ENCODE data around the gene ZNF141.

Gene ZNF141

GRCh38 chr4:338759-339097, 1.1 kb downstream of the ZNF141 start:
- TF ChIP-seq POLR2AphosphoS5 (IDR thresholded peaks at IDR 0.05; ENCODE audit: low read depth, low read length) (no peak), SIN3A (IDR thresholded peaks at IDR 0.05; ENCODE audit: borderline replicate concordance, insufficient read depth, low read length) (no peak), FOXP2 (optimal IDR thresholded peaks at IDR 0.05; ENCODE audit: borderline replicate concordance, extremely low read depth, extremely low read length, insufficient read depth) (no peak), TAF1 (IDR thresholded peaks at IDR 0.05; ENCODE audit: borderline replicate concordance, insufficient read depth, low read length) (no peak), REST (IDR thresholded peaks at IDR 0.05; ENCODE audit: insufficient read depth in 1 of 2, low read depth in 2 of 2, low read length in 2 of 2) (no peak)

GRCh38 chr4:340011-340410, 2.4 kb downstream of the ZNF141 start:
- TF ChIP-seq FOXP2 (optimal IDR thresholded peaks at IDR 0.05; ENCODE audit: borderline replicate concordance, extremely low read depth, extremely low read length, insufficient read depth) (no peak), POLR2AphosphoS5 (IDR thresholded peaks at IDR 0.05; ENCODE audit: low read depth, low read length) (no peak), REST (IDR thresholded peaks at IDR 0.05; ENCODE audit: insufficient read depth in 1 of 2, low read depth in 2 of 2, low read length in 2 of 2) (no peak), SIN3A (IDR thresholded peaks at IDR 0.05; ENCODE audit: borderline replicate concordance, insufficient read depth, low read length) (no peak), TAF1 (IDR thresholded peaks at IDR 0.05; ENCODE audit: borderline replicate concordance, insufficient read depth, low read length) (no peak)

GRCh38 chr4:373062-373839, 35.6 kb downstream of the ZNF141 start:
- TF ChIP-seq POLR2AphosphoS5 (IDR thresholded peaks at IDR 0.05; ENCODE audit: low read depth, low read length) (no peak), FOXP2 (optimal IDR thresholded peaks at IDR 0.05; ENCODE audit: borderline replicate concordance, extremely low read depth, extremely low read length, insufficient read depth) (no peak), REST (IDR thresholded peaks at IDR 0.05; ENCODE audit: insufficient read depth in 1 of 2, low read depth in 2 of 2, low read length in 2 of 2) (no peak), SIN3A (IDR thresholded peaks at IDR 0.05; ENCODE audit: borderline replicate concordance, insufficient read depth, low read length) (no peak), TAF1 (IDR thresholded peaks at IDR 0.05; ENCODE audit: borderline replicate concordance, insufficient read depth, low read length) (no peak)

- TF ChIP-seq REST (IDR thresholded peaks at IDR 0.05; ENCODE audit: insufficient read depth in 1 of 2, low read depth in 2 of 2, low read length in 2 of 2): no peak
- TF ChIP-seq TAF1 (IDR thresholded peaks at IDR 0.05; ENCODE audit: borderline replicate concordance, insufficient read depth, low read length): no peak
- TF ChIP-seq SIN3A (IDR thresholded peaks at IDR 0.05; ENCODE audit: borderline replicate concordance, insufficient read depth, low read length): no peak
- no peak for TF ChIP-seq FOXP2 (optimal IDR thresholded peaks at IDR 0.05; ENCODE audit: borderline replicate concordance, extremely low read depth, extremely low read length, insufficient read depth)
- no peak for TF ChIP-seq POLR2AphosphoS5 (IDR thresholded peaks at IDR 0.05; ENCODE audit: low read depth, low read length)
Observed at GRCh38 chr4:374298-375160, 36.9 kb downstream of the ZNF141 start.

All from PFSK-1 (cell line).